Peyer's patch (tissue), 4 donors: Measurements from ENCODE around the gene TBCC.

ENCODE experiments used
- CTCF ChIP-seq, 6 experiments: fragments of 450-650 bp in 4 of 6; fragments of 200-600 bp in 2 of 6; sonication (generic) in 1 of 6; IDR thresholded peaks; one replicate each; pipeline ENCODE4 v1.5.1; 2017 to 2019; ENCODE audit warnings: antibody characterized with exemption in 6 of 6, mild to moderate bottlenecking in 3 of 6, moderate library complexity in 1 of 6
- POLR2A ChIP-seq, 2 donors: fragments of 450-650 bp; IDR thresholded peaks; one replicate each; pipeline ENCODE4 v1.5.1; 2017; ENCODE audit warnings: antibody characterized with exemption in 2 of 2, mild to moderate bottlenecking in 2 of 2, moderate library complexity in 2 of 2

- TF ChIP-seq CTCF (IDR thresholded peaks at IDR 0.05) (no peak), POLR2A (IDR thresholded peaks at IDR 0.05) (no peak)
These were observed 31.4 kb upstream of the TBCC start for GRCh38 chr6:42777126-42777822.
